ENCODE data around the gene TBCCD1.

DNA sequence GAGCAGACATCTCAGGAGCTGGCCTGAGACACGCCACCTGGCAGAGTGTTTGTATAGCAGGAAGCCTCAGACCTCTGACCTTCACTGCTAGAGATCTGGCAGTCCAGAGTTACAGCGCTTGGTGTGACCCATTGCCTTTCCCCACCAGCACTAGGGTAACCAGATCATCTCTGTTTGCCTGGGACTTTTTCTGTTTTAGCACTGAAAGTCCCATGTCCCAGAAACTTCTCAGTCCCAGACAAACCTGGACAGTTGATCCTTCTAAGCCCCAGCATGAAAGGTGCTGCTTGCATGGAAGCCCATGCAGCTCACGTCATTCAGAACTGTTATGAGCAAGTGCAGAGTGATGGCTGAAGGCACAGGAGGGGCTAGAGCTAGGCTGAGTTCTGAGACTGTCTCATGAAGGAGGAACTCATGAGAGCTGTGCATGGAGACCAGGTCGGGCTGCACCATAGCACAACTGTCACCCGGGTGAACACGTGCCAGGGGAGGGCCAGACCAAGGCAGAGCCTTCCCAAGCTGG is 27.5 kb upstream of the TBCCD1 start:
- no peak for TF ChIP-seq TAF1 (IDR thresholded peaks at IDR 0.05; ENCODE audit: low read depth, low read length)
- TF ChIP-seq POLR2A (IDR thresholded peaks at IDR 0.05; ENCODE audit: low read depth, low read length), result no peak
- TF ChIP-seq POLR2AphosphoS5 (IDR thresholded peaks at IDR 0.05; ENCODE audit: low read depth, low read length), result no peak
- TF ChIP-seq SPI1 (IDR thresholded peaks at IDR 0.05; ENCODE audit: low read depth, low read length), result no peak
- TF ChIP-seq PAX5 (IDR thresholded peaks at IDR 0.05; ENCODE audit: insufficient read depth, low read length, severe bottlenecking), result no peak
- no peak for TF ChIP-seq POU2F2 (IDR thresholded peaks at IDR 0.05; ENCODE audit: low read depth, low read length)
